Spinal cord (tissue), 10 donors: ENCODE results near the gene PSMD6. TPM values are rescaled to one million over a fixed set of nuclear protein-coding genes. Genes with fewer than 3 reads are reported as not detected.

Experiments used
- DNase-seq, 6 donors: peaks; one replicate each; pipeline versions ENCODE4 v3.0.0 to v3.0.0-alpha.2; 2013 to 2015; ENCODE audit warnings: low spot score in 6 of 6, low read depth in 4 of 6
- H3K27ac ChIP-seq: one replicate; pipeline ENCODE4 v1.5.1; 2013; ENCODE audit warnings: low read depth, low read length, control low read depth
- H3K27me3 ChIP-seq: one replicate; pipeline ENCODE4 v1.6.1; 2013; ENCODE audit warnings: low read length; ENCODE audit not compliant: control insufficient read depth, insufficient read depth
- H3K36me3 ChIP-seq: one replicate; pipeline ENCODE4 v1.6.1; 2013; ENCODE audit warnings: low read length; ENCODE audit not compliant: control insufficient read depth, insufficient read depth
- H3K4me1 ChIP-seq: one replicate; pipeline ENCODE4 v1.6.1; 2013; ENCODE audit warnings: low read length; ENCODE audit not compliant: control insufficient read depth, insufficient read depth
- H3K4me3 ChIP-seq: one replicate; pipeline ENCODE4 v1.5.1; 2013; ENCODE audit warnings: low read depth, low read length, control low read depth
- H3K9me3 ChIP-seq: one replicate; pipeline ENCODE4 v1.6.1; 2013; ENCODE audit warnings: low read length; ENCODE audit not compliant: control insufficient read depth, insufficient read depth
- WGBS: methylation state at CpG from one replicate; pipeline ENCODE4 v1.1.5; 2013; ENCODE audit warnings: missing lambda C conversion rate; ENCODE audit not compliant: insufficient coverage; 5-methylcytosine and 5-hydroxymethylcytosine counted together
- polyA plus RNA-seq, 2 donors: library from polyadenylated mRNA; unstranded; fragments of 120-200 nt; gene quantifications; one replicate each; pipeline ENCODE4 v1.2.1, GENCODE V29; 2013; ENCODE audit not compliant: insufficient read length in 2 of 2
- total RNA-seq, 2 donors: library from RNA; depleted of rRNA in 1 of 2; stranded (reverse); fragments of 120-200 nt in 1 of 2; fragments of >200 nt in 1 of 2; gene quantifications; one replicate each; pipeline versions ENCODE4 v1.2.3 to v1.2.4, GENCODE V29; 2013 to 2014
- donor health status: healthy.

PSMD6 gene
- total and polyA plus RNA-seq, 4 donors: 71.0 to 101 (median 87.7) TPM

- H3K4me3 ChIP-seq: no peak overlapping the region
- no peaks in the 10 kb centered on the region for H3K9me3 ChIP-seq
- H3K27ac ChIP-seq: no peak overlapping the region
- H3K4me1 ChIP-seq: peaks cover 8% of the 10 kb centered on the region
- H3K27me3 ChIP-seq: peaks cover 3% of the 10 kb centered on the region
- WGBS: no CpG with 5 or more reads among the region's 2 CpGs
- no peaks in the 10 kb centered on the region for H3K36me3 ChIP-seq
- peak in 1 of 6 donors; percentile 59 for DNase-seq
Measured at GRCh38 chr3:64033069-64033468, 9.8 kb upstream of the PSMD6 start.

DNA sequence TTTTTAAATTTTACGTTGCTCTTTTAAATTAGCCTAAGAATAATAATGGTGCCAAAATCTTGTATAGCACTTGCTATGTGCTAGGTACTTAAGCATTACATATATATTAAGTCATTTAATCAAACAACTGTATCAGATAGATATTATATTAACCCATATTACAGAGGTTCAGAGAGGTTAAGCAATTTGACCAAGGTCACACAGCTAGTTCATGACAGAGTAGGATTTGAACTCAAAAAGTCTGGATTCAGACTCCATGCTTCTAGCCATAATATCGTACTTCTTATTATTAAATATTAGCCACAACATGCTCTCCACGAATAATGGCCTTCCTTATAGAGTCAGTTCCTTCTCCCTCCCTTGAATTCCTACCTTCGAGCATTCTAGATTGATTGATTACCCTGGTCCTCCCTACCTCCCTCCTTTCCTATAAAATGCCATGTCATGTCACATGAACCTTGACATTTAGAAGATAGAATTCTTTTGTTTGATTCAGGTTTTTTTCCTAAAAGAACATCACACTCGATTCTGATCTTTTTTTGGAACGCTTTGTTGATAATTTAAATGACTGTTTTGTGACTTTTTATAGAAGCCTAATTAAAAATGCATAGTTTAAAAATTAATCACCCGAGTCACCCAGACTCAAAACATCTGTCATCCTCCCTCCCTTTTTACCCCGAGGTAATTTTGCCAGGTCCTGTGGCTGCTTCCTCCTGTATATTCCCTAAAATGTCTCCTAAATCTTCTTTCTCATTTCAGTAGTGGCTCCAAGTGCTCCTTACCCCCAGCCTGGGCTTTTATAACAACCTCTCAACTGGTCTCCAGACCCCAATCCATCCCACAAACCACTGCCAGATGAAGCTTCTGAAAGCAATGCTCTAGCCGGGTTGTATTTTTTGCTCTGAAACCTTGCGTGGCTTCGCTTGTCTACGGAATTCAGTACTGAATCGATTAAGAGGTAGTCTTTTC, 8.5 kb upstream of the PSMD6 start:
- Histone ChIP-seq H3K27ac (peak overlapping the region; percentile 21), H3K36me3 (no peaks in the 10 kb centered on the region), H3K27me3 (peaks cover 3% of the 10 kb centered on the region), H3K9me3 (no peaks in the 10 kb centered on the region), H3K4me1 (peaks cover 8% of the 10 kb centered on the region), H3K4me3 (no peak overlapping the region)
- DNase-seq: peak in 2 of 6 donors; percentile 12 to 77
- WGBS: 59% methylated on average over 5 of the region's 13 CpGs

DNA sequence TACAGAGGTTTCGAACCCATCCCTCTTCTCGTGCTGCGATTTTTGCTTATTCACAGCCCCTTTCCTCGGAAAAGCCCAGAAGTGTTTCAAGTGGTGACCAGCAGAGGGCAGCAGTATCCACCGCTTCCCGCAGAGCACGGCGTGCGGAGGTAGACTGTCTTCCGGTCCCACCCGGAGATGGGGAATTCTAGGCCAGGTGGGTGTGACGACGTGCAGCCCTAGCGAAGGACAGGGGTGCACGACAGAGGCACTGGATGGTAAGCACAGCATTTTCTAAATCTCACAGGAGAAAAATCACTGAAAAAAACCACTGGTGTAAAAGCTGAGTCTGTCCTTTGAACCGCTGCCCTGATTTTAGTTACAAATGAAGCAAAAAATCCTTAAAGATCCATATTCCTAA, 7.4 kb upstream of the PSMD6 start:
- 6% methylated on average over 15 of the region's 16 CpGs for WGBS
- H3K36me3 ChIP-seq: no peaks in the 10 kb centered on the region
- peak overlapping the region; percentile 35 for H3K4me3 ChIP-seq
- no peaks in the 10 kb centered on the region for H3K9me3 ChIP-seq
- H3K27ac ChIP-seq: no peak overlapping the region
- DNase-seq: peak in 4 of 6 donors; percentile 65 to 96 (median 81)
- H3K4me1 ChIP-seq: peaks cover 8% of the 10 kb centered on the region
- peaks cover 3% of the 10 kb centered on the region for H3K27me3 ChIP-seq

DNA sequence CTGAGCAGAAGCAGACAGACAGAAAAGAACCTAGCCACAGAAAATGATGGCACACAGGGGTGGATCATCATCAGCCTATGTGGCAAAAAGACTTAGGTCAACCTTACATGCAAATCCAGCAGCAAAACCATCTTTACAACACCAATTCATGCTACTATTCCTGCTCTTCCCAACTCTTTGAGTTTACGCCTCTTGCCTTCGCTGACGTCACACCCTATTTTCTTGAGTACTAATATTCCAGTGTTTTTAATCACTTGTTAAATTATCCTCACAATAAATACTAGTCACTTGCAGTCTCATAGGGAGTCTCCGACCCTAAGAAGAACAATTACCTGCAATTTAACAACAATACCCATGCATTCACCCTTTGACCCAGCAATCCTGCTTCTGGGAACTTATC, 6.0 kb upstream of the PSMD6 start:
- Histone ChIP-seq H3K27me3 (peaks cover 3% of the 10 kb centered on the region), H3K4me1 (peaks cover 8% of the 10 kb centered on the region), H3K9me3 (no peaks in the 10 kb centered on the region), H3K27ac (no peak overlapping the region), H3K36me3 (no peaks in the 10 kb centered on the region), H3K4me3 (no peak overlapping the region)
- DNase-seq: no peak
- WGBS: 97% methylated on average over 4 of the region's 4 CpGs

DNA sequence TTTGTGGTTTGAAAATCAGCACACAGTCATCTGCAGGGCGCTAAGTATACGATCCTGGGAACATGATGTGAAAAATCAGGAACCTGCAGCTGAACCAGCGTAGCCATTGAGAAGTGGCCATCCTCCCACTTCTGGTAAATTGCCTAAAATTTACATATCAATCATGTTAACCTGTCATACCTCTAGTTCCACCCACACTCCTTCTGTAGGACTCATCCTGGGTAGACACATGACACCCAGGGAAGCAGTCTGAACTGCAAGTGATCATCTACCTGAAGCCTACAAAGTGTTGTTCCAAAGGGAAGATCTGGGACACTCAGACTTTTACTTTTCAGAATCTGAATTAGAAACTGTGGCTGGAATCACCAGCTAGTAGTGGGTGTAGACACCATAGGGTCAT, 5.5 kb upstream of the PSMD6 start:
- H3K4me3 ChIP-seq: no peak overlapping the region
- no peak for DNase-seq
- H3K9me3 ChIP-seq: no peaks in the 10 kb centered on the region
- no peak overlapping the region for H3K27ac ChIP-seq
- no peaks in the 10 kb centered on the region for H3K36me3 ChIP-seq
- peaks cover 3% of the 10 kb centered on the region for H3K27me3 ChIP-seq
- 78% methylated on average over 3 of the region's 3 CpGs for WGBS
- H3K4me1 ChIP-seq: peaks cover 8% of the 10 kb centered on the region

DNA sequence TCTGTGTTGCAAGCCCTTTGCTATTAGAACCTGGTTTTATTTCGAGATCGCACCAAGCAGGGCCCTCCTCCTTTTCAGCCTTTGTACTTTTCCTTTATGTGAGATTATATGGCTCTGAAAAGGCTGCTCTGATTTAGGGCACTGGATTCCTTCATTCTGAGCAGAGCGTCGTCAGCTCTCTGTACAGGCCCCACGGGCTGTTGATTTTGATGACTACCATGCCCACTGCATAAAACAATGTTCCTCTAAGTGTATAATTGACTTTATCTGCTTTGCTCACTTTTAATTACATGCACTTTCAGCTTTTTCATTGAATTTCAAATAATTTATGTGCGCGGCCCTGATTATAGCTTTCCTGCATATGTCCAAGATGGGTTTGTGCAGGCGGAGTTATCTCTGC, 4.4 kb upstream of the PSMD6 start:
- Histone ChIP-seq H3K27ac (no peak overlapping the region), H3K4me3 (no peak overlapping the region), H3K36me3 (no peaks in the 10 kb centered on the region), H3K27me3 (peaks cover 3% of the 10 kb centered on the region), H3K9me3 (no peaks in the 10 kb centered on the region), H3K4me1 (peaks cover 10% of the 10 kb centered on the region)
- WGBS: 44% methylated on average over 3 of the region's 8 CpGs
- peak in 1 of 6 donors; percentile 63 for DNase-seq

DNA sequence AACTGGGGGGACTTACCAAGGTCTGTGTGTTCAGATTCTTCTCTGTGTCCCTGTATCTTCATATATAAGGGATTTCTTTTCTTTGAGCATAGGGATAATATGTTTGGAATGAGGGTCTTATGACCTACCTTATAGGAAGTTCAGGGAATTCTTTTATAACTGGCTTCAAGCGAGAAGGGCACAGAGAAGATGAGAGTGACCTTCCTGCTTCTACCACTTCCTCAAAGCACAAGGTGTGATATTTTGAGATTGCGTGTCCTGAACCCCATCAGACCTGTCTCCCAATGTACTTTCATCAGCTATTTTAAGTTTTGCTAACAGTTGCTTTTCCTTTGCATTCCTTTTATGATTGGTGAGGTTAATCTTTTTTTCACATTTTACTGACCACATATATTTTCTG, 3.1 kb upstream of the PSMD6 start:
- no peak overlapping the region for H3K27ac ChIP-seq
- no peaks in the 10 kb centered on the region for H3K9me3 ChIP-seq
- WGBS: no CpG with 5 or more reads among the region's 2 CpGs
- H3K4me3 ChIP-seq: no peak overlapping the region
- H3K27me3 ChIP-seq: peaks cover 3% of the 10 kb centered on the region
- H3K36me3 ChIP-seq: peaks cover 3% of the 10 kb centered on the region
- peaks cover 16% of the 10 kb centered on the region for H3K4me1 ChIP-seq
- DNase-seq: no peak

- Histone ChIP-seq H3K36me3 (peaks cover 3% of the 10 kb centered on the region), H3K4me3 (no peak overlapping the region), H3K9me3 (no peaks in the 10 kb centered on the region), H3K27ac (peak overlapping the region; percentile 6), H3K27me3 (no peaks in the 10 kb centered on the region), H3K4me1 (peaks cover 8% of the 10 kb centered on the region)
- no peak for DNase-seq
- 78% methylated on average over 2 of the region's 5 CpGs for WGBS
Measured at GRCh38 chr3:64023861-64024223, 548 bp upstream of the PSMD6 start.

DNA sequence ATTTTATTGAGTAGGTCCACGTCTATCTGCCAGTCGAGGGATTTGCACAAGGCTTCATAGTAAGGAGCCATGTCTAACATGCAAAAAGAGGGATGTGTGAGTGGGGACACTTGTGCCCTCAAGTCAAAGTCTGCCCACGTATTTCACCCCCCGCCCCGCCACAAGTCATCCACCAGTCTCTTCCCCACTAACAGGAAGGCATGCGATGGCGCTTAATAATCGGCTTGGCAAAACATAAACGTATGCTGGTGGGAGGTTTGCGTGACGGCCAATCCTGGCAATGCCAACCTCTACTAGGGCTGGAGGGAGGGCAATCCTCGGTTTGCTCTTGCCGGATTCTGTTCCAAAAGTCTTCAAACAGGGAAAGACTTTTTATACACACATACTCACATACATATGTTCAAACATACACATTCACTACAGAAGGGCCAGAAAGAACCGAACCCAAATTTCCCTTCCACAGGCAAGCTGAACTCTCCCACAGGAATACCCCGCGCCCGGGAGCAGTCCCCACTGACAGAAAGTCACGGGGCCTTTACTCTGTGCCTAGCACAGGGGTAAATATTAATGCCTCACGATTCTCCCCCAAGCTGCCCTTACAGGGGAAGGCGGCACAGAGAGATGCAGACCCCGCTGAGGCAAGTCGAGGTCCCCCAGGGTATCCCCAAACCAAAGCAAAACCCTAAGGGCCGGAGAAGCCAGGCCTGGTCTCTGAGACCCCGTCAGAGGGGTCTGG, 675 bp downstream of the PSMD6 start:
- DNase-seq: no peak
- peaks cover 8% of the 10 kb centered on the region for H3K4me1 ChIP-seq
- H3K27me3 ChIP-seq: no peaks in the 10 kb centered on the region
- H3K9me3 ChIP-seq: no peaks in the 10 kb centered on the region
- peaks cover 3% of the 10 kb centered on the region for H3K36me3 ChIP-seq
- H3K4me3 ChIP-seq: peak overlapping the region; percentile 85
- WGBS: 19% methylated on average over 18 of the region's 24 CpGs
- H3K27ac ChIP-seq: peak overlapping the region; percentile 68
